Stimulated activated CD4-positive, alpha-beta T cell treated with anti-CD3 and anti-CD28 coated beads, Interleukin-4, amount 100 ng/mL, for 1 hour (primary cell): Measurements from ENCODE around the gene AKT3.
"Not testable (repeated sequence)": the region's sequence is repeated elsewhere in the genome, so short reads cannot be mapped to it uniquely, and the experiment has no call there.

Experiments
- DNase-seq: peaks from one replicate; pipeline ENCODE4 v3.0.0-alpha.2; 2020

The AKT3 gene

DNA sequence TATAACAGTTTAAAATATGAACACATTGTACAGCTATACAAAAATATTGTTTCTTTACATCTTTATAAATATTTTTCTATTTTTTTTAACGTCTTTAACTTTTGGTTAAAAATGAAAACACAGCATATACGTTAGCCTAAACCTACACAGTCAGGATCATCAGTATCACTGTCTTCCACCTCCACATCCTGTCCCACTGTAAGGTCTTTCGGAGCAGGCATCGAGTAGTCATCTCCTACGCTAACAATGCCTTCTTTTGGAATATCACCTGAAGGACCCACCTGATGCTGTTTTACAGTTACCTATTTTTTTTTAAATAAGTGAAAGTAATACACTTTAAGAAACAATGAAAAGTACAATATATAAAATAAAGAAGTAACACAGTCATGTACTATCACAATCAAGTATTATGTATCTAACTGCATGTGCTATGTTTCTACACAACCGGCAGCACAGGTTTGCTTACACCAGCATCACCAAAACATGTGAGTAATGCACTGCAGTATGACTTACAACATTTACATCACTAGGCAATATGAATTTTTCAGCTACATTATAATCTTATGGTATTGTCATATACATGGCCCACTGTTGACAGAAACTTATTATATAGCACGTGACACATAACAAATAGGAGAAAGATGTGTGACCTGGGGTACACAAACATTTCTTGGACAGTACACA lies 254.4 kb downstream of the AKT3 start:
- DNase-seq, result no peak

GRCh38 chr1:243594455-243594854 lies 255.6 kb downstream of the AKT3 start:
- no peak for DNase-seq

DNA sequence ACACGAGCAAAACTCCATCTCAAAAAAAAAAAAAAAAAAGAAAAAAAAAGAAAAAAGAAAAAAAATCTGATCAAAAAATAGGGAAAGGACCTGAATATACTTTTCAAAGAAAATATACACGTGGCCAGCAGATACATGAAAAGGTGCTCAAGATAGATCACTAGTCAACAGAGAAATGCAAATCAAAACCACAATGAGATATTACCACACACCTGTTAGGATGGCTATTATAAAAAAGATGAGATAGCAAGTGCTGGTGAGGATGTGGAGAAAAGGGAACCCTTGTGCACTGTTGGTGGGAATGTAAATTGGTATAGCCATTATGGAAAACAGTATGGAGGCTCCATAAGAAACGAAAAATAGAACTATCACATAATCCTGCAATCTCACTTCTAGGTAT lies 260.8 kb downstream of the AKT3 start:
- not testable (repeated sequence) for DNase-seq

DNA sequence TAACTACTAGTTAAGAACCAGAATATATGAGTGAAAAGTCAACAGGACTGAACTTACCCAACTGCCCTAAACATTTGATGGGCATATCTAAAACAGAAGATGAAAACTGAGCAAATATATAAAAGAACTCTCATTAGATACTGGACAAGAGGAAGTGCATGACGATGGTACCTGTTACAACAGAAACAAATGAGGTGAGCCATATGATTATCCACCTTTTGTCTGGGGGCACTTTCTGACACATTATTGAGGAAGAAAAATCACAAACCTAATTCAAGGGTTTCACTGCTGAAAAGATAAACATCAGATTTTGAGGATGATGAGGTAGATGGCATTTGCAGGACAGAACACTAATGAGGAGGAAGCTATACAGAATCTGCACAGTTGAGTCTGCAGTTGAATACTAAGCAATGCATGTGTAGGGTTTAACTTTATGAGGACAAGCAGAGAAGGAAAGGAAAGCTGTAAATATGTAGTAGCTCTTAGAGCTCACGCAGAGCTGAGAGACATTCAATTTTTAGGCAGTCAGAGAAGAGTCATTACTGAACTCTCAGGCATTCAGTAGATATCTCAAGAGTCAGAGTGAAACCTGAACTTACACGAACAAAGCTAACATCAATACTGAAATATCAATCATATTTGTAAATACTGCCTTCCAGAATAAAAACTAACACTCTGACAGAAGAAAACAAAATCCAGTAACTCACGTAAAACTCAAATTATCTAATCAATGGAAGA lies 262.1 kb downstream of the AKT3 start:
- no peak for DNase-seq

GRCh38 chr1:243587285-243587684 lies 262.8 kb downstream of the AKT3 start:
- DNase-seq, result no peak

DNA sequence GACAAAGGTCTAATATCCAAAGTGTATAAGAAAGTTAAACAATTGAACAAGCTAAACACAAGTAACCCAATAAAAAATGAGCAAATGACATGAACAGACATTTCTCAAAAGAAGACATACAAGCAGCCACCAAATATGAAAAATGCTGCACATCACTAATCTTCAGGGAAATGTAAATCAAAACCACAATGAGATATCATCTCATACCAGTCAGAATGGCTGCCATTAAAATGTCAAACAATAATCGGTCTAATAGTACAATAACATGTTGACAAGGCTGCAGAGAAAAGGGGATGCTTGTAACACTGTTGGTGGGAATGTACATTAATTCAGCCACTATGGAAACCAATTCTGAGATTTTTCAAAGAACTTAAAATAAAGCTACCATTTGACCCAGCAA lies 264.1 kb downstream of the AKT3 start:
- no peak for DNase-seq

DNA sequence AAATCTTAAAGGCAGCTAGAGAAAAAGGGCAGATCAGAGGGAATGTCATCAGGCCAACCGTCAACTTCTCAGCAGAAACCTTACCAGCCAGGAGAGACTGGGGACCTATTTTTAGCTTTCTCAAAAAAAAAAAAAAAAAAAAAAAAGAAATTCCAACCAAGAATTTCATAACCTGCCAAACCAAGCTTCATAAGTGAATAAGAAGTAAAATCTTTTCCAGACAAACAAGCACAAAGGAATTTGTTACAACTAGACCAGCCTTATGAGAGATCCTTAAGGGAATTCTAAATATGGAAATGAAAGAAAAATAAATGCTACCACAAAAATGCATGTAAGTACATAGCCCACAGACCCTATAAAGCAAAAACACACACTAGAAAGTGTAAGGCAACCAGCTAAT lies 267.7 kb downstream of the AKT3 start:
- DNase-seq, result no peak

DNA sequence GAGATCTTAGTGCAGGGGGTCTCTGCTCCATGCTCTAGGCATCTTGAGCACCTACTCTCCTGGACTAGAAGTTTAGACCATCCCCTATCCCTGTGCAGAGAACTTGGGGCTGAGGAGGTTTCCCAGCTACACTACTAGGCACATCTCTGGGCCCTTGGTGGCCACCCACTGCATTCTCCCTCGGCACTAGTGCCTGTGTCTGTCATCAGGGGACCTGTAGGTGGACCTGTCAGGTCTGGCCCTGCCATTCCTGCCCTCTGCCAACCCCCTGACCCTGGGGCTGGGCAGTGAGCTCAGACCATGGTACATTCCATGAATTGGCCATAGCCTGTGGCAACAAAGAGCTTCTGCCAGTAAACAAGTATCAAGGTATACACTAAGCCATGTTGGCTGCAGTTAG lies 269.1 kb downstream of the AKT3 start:
- DNase-seq, result no peak

GRCh38 chr1:243580072-243580471 lies 270.0 kb downstream of the AKT3 start:
- DNase-seq, result no peak

DNA sequence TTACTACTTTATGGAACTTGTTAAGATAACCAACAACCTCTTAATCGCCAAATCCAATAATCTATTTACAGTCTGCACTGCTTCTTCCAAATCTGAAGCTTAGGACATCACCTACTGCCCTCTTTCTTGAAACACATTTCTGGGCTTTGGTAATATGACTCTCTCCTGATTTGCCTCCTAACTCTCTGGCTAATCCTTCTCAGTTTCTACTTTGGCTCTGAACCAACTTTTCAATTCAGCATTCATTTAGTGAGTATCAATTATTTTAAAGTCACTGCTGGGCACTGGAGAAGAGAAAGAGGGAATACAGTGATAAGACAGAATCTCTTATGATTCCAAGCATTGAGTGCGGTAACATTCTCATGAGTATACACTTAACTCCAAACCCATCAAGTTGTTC lies 275.0 kb downstream of the AKT3 start:
- DNase-seq, result no peak

- no peak for DNase-seq
Measured at GRCh38 chr1:243572940-243573339, 277.1 kb downstream of the AKT3 start.

GRCh38 chr1:243568793-243569192 lies 281.2 kb downstream of the AKT3 start:
- no peak for DNase-seq

DNA sequence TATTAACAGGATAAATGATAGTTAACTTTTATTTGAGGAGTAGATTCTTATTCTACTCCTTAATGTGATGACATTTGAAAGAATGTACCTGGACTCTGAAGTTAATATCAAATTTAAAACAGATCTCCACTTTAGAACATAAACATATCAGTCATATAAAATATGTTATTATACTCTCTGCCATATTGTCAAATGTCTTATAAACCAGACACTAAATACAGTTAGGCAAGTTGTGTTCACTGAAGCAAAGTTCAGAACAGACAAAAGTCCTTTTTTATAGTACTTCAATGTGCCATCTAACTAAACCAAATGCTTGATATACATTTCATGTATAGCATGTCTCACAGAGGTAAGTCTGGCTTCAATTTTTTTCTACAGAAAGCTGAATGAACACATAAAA lies 285.2 kb downstream of the AKT3 start:
- DNase-seq, result no peak

DNA sequence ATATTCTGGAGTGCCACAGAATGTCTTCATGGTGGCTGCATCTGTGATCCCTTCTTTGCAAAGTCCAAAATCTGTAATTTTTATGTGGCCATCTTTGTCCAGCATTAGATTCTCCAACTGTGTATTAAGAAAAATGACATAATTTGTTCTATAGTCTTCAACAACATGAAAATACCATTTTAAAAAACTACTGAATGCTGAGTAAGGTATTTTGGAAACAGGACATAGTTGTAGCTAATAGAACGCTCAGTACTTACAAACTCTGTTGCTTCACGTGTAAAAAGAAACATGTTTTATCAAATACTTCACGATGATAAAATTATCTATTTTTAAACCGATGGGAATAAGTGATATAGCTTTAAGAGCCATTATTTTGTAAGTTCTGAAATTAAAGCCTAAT lies 286.3 kb downstream of the AKT3 start:
- no peak for DNase-seq

- DNase-seq, result no peak
Measured at GRCh38 chr1:243562473-243562872, 287.6 kb downstream of the AKT3 start.

DNA sequence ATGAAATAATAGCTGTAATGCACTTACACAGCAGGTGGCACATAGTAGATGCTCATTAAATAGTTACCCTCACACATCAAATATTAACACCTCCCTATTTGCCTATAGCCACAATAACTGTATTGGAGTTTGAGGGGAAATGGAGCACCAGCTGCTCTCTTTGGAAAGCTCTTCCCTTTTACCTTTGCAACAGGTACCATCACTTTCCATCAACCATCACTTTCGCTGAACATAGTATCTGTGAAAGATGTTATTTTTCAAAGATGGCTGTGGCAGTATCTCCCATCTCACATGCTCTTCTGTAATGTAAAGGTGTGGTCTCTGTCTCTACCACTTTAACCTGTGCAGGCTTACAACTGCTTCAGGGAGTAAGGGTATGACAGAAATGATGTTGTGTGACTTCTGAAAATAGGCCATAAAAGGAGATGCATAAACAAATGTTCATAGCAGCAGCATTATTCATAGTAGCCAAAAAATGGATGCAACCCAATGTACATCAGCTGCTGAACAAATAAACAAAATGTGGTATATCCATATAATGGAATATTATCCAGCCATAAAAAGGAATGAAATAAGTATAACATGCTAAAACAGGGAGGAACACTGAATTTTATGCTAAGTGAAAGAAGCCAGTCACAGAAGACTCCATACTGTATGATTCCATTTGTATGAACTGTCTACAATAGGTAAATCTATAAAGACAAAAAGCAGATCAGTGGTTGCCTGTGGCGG lies 288.3 kb downstream of the AKT3 start:
- DNase-seq, result no peak

- DNase-seq, result no peak
Measured at GRCh38 chr1:243559575-243560162, 290.4 kb downstream of the AKT3 start.

DNA sequence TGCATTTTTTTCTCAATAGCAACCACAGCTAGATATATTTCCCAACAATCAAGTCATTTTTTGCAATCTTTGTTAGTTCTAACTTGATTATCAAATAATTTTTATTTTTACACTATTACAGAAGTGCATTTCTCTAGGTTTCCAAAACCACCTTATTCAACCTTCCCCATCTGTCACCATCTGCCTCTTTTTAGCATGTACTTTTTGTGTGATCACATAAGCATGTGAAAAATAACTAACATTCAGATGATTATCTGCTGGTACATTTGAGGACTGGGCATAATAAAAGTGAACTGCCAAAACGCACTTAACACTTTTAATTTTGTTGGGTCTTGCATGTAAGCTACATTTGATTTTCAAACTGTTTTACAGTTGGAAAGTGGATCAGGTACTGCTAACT lies 291.5 kb downstream of the AKT3 start:
- DNase-seq, result no peak

- DNase-seq, result no peak
Measured at GRCh38 chr1:243557866-243558265, 292.2 kb downstream of the AKT3 start.

DNA sequence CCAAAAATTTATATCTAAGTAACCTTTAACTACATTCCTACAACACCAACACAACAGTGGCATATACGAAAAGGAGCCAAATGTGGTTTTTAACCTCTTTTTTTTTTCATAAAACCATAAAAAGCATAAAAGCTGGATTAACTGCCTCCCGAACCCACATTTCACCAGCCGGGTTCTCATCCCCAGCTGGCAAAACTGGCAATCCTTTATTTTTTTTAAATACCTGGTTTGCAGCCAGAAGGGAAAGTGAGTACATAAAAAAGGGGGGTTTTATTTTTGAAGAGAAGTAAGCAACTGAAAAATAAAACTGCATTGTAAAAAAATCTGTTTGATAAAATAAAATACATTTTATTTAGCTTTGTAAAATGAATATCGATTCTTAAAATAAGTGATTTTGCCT lies 295.4 kb downstream of the AKT3 start:
- DNase-seq, result no peak

GRCh38 chr1:243553090-243553489 lies 297.0 kb downstream of the AKT3 start:
- DNase-seq, result no peak

GRCh38 chr1:243550276-243550675 lies 299.8 kb downstream of the AKT3 start:
- DNase-seq, result no peak

GRCh38 chr1:243549791-243550190 lies 300.3 kb downstream of the AKT3 start:
- no peak for DNase-seq

DNA sequence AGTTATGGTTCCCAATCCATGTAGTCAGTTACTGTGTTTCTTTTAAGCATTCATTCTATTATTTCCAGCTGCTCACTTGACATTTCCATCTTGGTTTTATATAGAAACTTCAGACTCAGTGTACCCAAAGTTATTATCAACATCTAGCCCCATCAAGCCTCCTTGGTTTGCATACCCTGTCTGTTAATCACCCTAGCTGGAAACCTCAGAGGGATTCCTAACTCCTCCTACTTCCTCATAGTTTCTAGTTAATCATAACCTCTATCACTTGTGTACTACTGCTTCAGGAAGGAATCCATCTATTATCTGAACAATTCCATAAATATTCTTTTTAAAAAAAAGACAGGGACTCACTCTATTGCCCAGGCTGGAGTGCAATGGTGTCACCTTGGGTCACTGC lies 300.9 kb downstream of the AKT3 start:
- DNase-seq, result no peak
